Thyroid gland (tissue), 4 donors: ENCODE data around the gene SLC19A1. TPM values are rescaled to one million over a fixed set of nuclear protein-coding genes. Genes with fewer than 3 reads are reported as not detected.

Experiments used
- DNase-seq, 2 donors: peaks; one replicate each; pipeline ENCODE4 v3.0.0-alpha.2; 2019
- H3K27ac ChIP-seq, 3 donors: fragments of 200-600 bp; sonication (generic); 1 replicate in 2 of 3; 2 replicates in 1 of 3; pipeline ENCODE4 v1.5.1; 2016 to 2019; ENCODE audit warnings: mild to moderate bottlenecking in 1 of 3, moderate library complexity in 1 of 3
- H3K27me3 ChIP-seq: fragments of 200-600 bp; sonication (generic); one replicate; pipeline ENCODE4 v1.5.1; 2019
- H3K36me3 ChIP-seq, 2 donors: fragments of 200-600 bp; sonication (generic); one replicate each; pipeline ENCODE4 v1.5.1; 2016 to 2019
- H3K4me1 ChIP-seq, 2 donors: fragments of 200-600 bp; sonication (generic); one replicate each; pipeline ENCODE4 v1.5.1; 2017 to 2019
- H3K4me3 ChIP-seq, 3 donors: fragments of 200-600 bp; sonication (generic); replicated peaks in 1 of 3; 1 replicate in 2 of 3; 2 replicates in 1 of 3; pipeline ENCODE4 v1.5.1; 2016; ENCODE audit warnings: mild to moderate bottlenecking in 1 of 3
- H3K9me3 ChIP-seq: fragments of 200-600 bp; sonication (generic); one replicate; pipeline ENCODE4 v1.5.1; 2017
- CTCF ChIP-seq, 6 experiments: fragments of 200-600 bp in 3 of 6; fragments of 450-650 bp in 3 of 6; sonication (generic) in 3 of 6; IDR thresholded peaks; one replicate each; pipeline ENCODE4 v1.5.1; 2016 to 2019; ENCODE audit warnings: antibody characterized with exemption in 6 of 6, mild to moderate bottlenecking in 2 of 6, inconsistent platforms in 1 of 6, moderate library complexity in 1 of 6
- POLR2A ChIP-seq, 2 donors: fragments of 450-650 bp; IDR thresholded peaks; one replicate each; pipeline ENCODE4 v1.6.1; 2017; ENCODE audit warnings: antibody characterized with exemption in 2 of 2, mild to moderate bottlenecking in 2 of 2, moderate library complexity in 1 of 2
- WGBS, 2 donors: methylation state at CpG; one replicate each; pipeline ENCODE4 v1.1.5; 2017; 5-methylcytosine and 5-hydroxymethylcytosine counted together
- intact Hi-C: fragments of 100-400 bp; cut with DNase I; formaldehyde crosslinking; loops from one replicate; pipeline ENCODE4 v1.15.1; 2023
- total RNA-seq, 4 donors: library from RNA; depleted of rRNA; stranded (reverse); fragments of >200 nt; gene quantifications; one replicate each; pipeline ENCODE4 v1.2.3, GENCODE V29; 2016

Gene SLC19A1
- total RNA-seq, 4 donors from 2014 or later: 7.6 to 15.5 (median 12.2) TPM

- Histone ChIP-seq H3K4me1 (peaks cover 0 to 4% of the 10 kb centered on the region in 2 donors), H3K36me3 (peaks cover 0 to 5% of the 10 kb centered on the region in 2 donors), H3K4me3 (no peak overlapping the region), H3K27me3 (no peaks in the 10 kb centered on the region), H3K27ac (no peak overlapping the region), H3K9me3 (no peaks in the 10 kb centered on the region)
- WGBS, 2 donors: 85 to 91% methylated on average over 22 to 26 of the region's 27 CpGs
- no peak for DNase-seq
- no peak for TF ChIP-seq CTCF (IDR thresholded peaks at IDR 0.05)
- no peak for TF ChIP-seq POLR2A (IDR thresholded peaks at IDR 0.05)
- intact Hi-C loops: no loop called here
Measured at GRCh38 chr21:45465611-45466329, 76.5 kb downstream of the SLC19A1 start.

GRCh38 chr21:45465105-45465504, 77.1 kb downstream of the SLC19A1 start:
- Histone ChIP-seq H3K4me3 (no peak overlapping the region), H3K27me3 (no peaks in the 10 kb centered on the region), H3K9me3 (no peaks in the 10 kb centered on the region), H3K4me1 (no peaks in the 10 kb centered on the region), H3K27ac (no peak overlapping the region), H3K36me3 (peaks cover 0 to 5% of the 10 kb centered on the region in 2 donors)
- no peak for TF ChIP-seq POLR2A (IDR thresholded peaks at IDR 0.05)
- 66 to 72% methylated on average over 14 to 16 of the region's 16 CpGs for WGBS, 2 donors
- DNase-seq: no peak
- intact Hi-C loops: no loop called here

GRCh38 chr21:45464309-45464708, 77.9 kb downstream of the SLC19A1 start:
- Histone ChIP-seq H3K9me3 (no peaks in the 10 kb centered on the region), H3K27me3 (no peaks in the 10 kb centered on the region), H3K4me3 (no peak overlapping the region), H3K4me1 (no peaks in the 10 kb centered on the region), H3K36me3 (peaks cover 0 to 5% of the 10 kb centered on the region in 2 donors), H3K27ac (no peak overlapping the region)
- intact Hi-C loops: no loop called here
- 92 to 100% methylated on average over 2 to 5 of the region's 5 CpGs for WGBS, 2 donors
- no peak for DNase-seq
- TF ChIP-seq POLR2A (IDR thresholded peaks at IDR 0.05) (no peak), CTCF (IDR thresholded peaks at IDR 0.05) (no peak)

GRCh38 chr21:45463871-45464270, 78.4 kb downstream of the SLC19A1 start:
- no peak for DNase-seq
- TF ChIP-seq CTCF (IDR thresholded peaks at IDR 0.05) (no peak), POLR2A (IDR thresholded peaks at IDR 0.05) (no peak)
- 96 to 100% methylated on average over 2 to 7 of the region's 7 CpGs for WGBS, 2 donors
- no peaks in the 10 kb centered on the region for H3K9me3 ChIP-seq
- H3K27me3 ChIP-seq: no peaks in the 10 kb centered on the region
- H3K27ac ChIP-seq: no peak overlapping the region
- no peaks in the 10 kb centered on the region for H3K4me1 ChIP-seq
- intact Hi-C loops: no loop called here
- H3K4me3 ChIP-seq: no peak overlapping the region
- peaks cover 0 to 2% of the 10 kb centered on the region in 2 donors for H3K36me3 ChIP-seq

- TF ChIP-seq POLR2A (IDR thresholded peaks at IDR 0.05) (no peak), CTCF (IDR thresholded peaks at IDR 0.05) (no peak)
- Histone ChIP-seq H3K9me3 (no peaks in the 10 kb centered on the region), H3K4me1 (no peaks in the 10 kb centered on the region), H3K36me3 (no peaks in the 10 kb centered on the region), H3K27ac (no peak overlapping the region), H3K4me3 (no peak overlapping the region), H3K27me3 (no peaks in the 10 kb centered on the region)
- DNase-seq: no peak
- intact Hi-C loops: no loop called here
Measured at GRCh38 chr21:45461806-45462341, 80.4 kb downstream of the SLC19A1 start.
